GM21619 (cell line): ENCODE data around the gene LRRFIP1.

Experiments used
- ATAC-seq: cut with Tn5 transposase; IDR thresholded peaks from one replicate; pipeline ENCODE4 v1.9.1; 2021; ENCODE audit not compliant: unreplicated experiment

Gene LRRFIP1

DNA sequence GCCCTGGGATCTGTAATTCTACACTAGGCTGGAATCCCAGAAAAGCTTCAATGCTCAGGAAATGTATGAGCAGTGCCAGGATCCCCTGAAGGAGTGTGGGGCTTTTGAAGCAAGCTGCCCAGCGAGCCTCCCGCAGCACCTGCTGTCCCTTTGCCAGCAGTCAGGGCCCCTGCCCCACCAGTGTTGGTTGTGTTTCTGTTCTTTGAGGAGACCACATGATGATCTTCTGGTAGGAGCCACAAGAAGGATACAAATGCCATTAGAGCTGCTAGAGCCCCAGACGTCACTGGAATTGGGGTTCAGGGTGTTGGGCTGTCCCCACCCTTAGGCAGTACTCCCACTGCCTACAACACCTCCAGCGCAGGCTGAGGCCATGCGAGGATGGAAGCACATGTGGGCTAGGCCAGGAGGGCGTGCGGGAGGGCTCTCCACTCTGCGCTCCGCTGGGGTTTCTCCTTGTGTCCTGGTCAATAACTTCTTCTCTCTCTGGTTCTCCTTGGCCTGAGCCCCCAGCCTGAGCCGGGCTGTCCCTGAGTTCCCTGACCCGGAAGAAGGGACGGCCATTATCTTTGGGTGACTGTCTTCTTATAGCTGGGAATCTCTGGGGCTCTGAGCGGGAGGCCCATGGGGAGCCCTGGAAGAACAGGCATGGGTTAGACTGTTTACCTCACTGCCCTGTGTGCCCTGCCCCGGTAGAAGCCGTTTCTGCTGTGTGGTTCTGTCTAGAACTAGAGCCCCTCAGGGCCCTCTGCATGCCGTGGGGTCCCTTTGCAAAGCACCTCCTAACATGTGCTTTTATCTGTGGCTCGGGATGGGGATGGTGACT is 73.9 kb downstream of the LRRFIP1 start:
- ATAC-seq, result no peak

DNA sequence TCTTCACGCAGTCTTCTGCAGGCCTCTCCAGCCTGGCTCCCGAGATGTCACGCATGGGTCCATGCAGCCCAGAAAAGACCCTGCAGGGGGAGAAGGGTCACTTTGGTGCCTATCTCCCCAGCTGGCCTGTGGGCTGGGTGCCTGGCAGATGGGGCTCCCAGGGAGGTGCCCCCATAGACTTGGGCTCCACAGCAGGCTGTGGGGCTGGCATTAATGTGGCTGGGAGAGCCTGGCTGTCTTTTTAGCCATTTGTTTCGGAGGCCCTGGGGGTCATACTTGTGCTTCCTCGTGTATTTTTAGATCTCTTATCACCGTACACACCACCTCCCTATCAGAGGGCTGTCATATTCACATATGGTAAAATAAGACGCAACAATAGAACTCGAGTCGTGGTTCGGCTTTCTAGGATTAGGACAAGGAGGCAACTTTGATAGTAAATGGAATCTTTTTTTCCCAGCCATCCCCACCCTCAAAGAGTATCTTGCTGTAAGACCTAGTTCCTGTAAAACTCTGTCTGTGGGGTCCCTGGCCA is 74.5 kb downstream of the LRRFIP1 start:
- ATAC-seq, result no peak

DNA sequence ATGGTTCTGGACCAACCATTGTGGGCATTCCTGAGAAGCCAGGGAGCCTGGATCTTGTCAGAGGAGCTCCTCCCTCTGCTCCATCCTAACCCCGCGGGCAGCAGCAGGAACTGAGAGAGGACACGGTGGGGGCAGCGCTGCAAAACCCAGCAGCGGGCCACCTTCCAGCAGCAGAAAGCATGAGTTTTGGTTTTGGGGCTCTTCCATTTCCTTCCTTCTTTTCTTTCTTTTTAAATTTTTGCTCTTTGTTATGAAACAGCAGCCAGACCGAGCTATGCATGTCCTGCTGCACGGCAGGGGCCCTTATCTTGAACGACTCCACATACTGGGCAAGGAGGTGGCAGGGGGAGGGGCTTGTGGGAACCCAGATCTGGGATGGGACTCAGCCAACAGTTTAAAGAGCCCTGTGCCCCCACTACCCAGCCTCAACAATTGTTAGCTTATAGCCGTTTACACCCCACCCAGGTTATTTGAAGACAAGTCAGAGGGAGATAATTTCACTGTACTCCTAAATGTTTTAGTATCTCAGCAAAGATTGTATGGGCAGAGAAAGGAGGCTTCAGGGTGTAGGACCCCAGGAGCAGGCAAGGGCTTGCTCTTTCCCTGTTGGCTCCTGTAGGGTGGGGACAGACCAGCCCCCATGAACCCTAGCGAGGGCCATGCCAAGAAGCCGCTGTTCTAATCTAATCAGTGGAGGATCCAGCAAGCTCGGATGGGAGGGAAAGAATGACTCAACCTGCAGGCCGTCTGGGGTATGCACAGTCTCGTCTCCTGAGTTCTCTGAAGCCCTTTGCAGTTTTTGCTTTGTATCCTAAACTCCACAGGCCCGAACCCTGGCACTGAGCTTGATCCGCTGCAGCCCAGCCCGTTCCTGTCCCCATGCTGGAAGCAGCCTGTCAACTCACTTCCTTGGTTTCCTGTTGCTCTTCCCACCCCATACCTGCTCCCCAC is 75.3 kb downstream of the LRRFIP1 start:
- no peak for ATAC-seq

DNA sequence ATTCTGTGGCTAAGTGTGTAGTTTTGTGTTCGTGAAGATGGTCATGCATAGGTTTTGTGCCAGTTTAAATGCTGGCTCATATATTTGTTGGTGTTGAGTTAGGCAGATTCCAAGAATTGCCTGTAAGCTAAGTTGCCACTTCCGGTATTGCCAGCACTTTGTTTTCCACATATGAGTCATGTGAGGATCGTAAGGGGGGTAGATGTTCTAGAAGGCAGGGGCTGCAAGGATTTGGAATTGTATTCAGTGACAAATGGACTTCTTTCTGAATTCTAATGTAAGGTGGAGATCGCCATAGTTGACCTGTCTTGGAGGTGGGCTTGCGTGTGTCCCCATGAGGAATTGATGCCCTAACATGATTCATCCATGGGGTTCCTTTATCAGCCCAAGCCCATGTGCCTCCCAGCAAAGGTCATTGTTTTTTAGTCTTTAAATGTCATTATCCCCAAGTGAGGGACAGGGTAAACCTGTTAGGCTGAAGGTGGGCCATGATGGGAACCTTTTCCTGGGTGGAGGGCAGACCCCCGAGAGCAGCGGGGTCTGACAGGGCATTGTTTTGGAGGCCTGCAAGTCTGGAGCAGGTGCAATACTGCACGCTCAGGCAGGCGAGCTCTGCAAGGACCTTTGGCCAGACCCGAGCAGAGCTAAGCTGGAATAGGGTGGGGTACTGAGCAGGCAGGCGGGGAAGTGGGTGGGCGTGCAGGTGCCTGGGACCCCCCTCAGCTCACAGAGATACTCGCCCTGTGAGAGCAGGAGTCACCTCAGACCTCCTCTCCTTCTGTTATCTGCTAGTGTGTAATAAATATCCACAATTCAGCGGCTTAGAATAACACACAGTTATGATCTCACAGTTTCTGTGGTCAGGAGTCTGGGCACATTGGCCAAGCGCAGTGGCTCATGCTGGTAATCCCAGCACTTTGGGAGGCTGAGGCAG is 77.4 kb downstream of the LRRFIP1 start:
- ATAC-seq, result no peak

DNA sequence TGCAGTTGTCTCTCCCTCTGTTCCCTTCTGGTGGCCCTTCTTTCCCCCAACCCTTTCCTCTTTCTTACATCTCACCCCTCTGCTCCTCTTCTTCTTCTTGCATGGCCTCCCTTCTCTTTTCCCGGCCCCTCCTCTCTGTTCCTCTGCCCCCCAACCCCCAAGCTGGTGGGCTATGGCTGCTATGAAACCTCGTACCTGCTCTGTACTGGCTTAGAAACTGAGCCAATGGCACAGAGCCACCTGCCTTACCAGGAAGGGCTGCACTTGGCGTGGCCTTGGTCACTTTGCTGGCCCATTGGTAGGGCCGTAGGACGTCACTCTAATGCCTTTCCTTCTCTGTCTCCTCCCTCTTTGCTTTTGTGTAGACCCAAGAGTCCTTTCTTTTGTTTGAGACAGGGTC is 78.9 kb downstream of the LRRFIP1 start:
- ATAC-seq, result no peak

DNA sequence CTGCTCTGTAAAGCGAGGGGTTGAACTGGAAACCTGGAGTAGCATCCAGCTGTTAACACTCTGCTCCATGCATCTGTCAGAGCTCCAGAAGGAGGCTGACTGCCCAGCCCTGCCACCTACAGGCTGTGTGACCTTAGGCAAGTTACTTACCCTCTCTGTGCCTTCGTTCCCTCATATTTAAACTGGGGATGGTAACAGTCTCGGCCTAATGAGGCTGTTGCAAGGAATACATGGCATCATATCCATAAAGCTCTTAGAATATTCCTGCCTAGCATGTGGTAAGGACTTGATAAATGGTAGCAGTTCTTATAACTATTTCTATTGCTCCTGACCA is 80.6 kb downstream of the LRRFIP1 start:
- ATAC-seq, result no peak

DNA sequence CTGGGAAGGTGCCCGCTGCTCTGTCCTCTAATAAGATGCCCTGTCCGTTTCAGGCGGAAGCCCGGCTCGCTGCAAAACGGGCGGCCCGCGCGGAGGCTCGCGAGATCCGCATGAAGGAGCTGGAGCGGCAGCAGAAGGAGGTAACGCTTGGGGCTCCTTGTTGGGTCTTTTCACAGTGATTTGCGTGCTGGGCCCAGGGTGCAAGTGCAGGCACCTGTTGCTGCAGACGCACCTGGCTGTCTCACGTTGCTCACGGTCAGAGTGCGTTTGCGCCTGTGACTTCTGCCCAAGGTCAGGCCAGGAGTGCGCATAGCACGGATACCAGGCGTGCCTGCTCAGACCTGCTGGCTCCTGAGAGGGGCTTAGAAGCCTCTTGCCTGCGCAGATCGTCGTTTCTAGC is 81.1 kb downstream of the LRRFIP1 start:
- ATAC-seq, result no peak

DNA sequence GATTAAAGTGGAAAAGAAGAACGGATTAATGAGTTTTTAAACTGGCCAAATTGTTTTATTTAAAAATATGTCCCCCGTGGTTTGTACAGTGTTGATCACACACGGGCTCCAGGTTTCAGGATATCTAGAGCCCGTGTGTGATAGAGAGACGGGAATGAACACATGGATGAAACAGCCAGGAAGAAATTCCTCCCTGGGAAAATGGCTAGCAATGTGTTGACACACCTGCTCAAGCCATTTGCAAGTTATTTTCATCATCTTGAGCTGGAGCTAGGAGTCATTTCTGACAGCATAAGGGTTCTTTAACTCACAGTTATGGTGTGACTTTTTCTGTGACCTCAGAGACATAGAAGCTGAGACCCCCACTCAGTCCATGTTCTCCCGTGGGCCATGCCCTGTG is 81.6 kb downstream of the LRRFIP1 start:
- no peak for ATAC-seq

DNA sequence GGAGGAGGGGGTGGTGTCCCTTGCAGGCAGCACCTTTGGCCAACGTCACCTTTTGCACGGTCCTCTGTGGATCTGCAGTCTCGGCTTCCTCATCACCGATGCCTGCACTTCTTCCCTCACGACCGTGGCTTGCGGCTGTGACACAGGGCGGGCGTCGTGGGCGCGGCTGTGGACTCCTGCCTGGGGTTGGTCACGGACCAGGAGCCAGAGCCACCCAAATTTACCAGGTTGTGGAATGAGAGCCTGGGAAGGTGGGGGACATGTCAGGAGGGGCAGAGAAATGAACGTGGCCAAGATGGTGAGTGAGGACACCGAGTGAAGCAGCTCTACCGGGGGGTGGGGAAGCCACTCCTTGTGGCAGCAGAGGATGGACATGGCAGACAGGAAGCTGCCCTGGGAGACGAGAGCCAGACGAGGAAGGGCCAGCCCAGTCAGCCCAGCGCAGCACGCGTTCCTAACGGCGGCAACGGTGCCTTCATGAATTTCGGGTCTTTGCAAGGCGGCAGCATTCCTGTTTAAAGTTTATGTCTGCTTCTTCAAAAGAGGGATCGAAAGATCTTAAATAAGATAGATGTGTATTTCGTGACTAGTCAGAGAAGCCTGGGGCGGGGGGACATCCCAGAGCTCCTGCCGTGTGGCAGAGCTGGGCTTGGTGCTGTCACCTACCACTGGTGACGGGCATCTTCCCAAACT is 84.2 kb downstream of the LRRFIP1 start:
- no peak for ATAC-seq

DNA sequence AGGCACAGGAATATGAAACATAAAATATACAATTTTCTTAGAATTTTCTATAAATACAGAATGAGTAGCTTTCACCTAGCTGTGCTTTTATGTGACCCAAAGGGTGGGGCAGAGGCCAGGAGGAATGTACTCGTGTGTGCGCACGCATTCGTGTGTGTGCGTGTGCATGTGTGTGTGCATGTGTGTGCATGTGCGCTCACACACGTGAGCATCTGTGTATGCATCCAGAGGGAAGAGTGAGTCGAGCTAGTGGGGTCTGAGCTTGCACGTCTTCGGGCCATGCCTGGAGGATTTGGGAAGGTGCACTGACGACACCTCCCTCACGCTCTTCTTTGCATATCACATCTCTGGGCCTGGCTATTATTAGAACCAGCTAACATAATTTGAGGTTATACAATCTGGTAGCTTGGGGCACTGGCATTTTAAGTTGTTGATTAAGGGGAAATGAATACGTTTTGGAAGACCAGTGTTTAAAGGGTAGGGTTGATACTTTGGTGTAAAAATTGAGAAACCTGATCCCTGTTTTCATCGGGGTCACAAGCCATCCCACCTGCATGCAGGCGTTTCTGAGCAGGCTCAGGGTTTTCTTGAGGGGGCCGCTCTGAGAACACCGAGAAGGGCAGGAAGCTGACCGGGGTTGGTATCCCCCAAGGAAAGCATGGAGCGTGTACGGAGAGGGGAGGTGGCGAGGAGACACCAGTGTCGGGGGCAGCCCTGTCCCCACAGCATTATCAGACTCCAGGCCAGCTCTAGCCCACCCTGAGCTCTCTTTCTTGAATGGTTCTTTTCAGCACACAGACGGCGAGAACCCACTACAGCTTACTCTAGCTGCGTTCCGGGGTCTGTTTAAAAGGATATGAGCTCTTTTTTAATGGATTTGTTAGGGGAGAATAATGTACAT is 85.3 kb downstream of the LRRFIP1 start:
- ATAC-seq, result no peak

DNA sequence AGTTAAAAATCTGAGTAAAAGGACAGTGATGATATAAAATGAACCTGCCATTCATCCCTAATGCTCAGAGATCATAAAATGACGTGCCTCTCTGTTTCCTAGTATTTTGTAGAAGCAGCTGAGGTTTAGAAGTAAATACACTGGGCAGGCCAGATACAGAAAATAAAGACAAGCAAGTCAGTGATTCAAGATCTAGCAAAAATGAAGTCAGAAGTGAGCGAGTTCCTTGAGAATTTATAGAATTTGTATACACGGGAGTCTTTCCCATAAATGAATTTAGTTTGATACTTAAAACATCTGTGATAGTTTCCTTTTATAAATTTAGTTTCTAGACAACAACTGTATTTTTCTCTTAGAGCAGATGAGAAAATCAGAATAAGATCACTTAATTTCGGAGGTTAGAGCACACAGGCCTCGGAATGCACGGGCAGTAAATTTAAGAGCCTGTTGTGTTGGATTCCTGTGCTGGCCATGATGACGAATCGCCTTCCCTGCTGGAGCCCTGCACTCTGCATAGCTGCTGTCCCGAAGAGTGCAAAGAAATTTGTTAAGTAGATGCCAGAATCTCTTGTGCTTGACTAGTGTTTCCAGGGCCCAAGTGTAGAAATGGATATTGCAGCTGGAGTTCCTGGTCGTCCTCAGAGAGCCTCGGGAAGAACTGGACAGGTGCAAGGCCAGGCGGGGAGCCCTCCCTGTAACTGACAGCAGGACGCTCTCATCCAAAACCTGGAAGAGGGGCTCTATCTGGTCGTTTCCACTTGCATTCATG is 87.5 kb downstream of the LRRFIP1 start:
- no peak for ATAC-seq

DNA sequence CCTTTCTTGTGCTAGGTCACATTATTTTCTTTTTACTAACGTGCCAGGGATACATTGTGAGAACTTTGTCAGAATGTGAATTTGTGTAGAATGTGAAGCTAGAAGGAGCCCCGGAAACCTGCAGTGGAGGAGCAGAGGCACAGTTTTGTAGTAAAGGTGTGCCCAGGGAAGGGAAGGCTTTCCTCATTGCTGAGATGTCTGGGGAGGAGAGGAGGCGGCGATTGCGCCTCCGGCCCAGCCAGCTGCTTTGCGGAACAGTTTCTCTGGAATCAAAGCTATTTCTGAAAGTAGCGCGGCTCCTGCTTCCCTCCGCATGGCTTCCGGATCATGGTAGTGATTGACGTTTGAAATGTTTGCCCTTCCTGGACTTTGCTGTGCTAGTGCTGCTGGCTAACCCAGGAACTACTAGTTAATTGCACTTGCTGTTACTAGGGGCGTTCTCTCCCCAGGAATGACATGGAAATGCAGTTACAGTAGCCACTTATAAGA is 88.1 kb downstream of the LRRFIP1 start:
- ATAC-seq, result no peak

DNA sequence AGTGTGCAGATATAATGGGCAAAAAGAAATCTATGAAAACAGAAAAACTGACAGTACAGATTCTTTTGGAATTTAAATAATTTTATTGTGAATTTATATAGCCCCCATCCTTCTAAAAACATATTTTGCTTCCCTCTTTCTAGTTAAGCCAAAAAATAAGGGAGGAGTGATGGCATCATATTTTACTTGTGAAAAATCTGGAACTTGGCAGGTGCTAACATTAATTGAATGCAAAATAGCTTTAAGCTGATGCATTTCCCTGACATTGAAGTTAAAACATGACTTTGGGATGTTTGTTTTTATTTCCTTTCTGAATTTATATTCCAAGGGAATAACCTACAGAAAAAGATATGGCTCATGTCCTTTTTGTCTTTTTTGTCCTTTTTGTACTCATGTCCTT is 88.6 kb downstream of the LRRFIP1 start:
- ATAC-seq, result no peak

DNA sequence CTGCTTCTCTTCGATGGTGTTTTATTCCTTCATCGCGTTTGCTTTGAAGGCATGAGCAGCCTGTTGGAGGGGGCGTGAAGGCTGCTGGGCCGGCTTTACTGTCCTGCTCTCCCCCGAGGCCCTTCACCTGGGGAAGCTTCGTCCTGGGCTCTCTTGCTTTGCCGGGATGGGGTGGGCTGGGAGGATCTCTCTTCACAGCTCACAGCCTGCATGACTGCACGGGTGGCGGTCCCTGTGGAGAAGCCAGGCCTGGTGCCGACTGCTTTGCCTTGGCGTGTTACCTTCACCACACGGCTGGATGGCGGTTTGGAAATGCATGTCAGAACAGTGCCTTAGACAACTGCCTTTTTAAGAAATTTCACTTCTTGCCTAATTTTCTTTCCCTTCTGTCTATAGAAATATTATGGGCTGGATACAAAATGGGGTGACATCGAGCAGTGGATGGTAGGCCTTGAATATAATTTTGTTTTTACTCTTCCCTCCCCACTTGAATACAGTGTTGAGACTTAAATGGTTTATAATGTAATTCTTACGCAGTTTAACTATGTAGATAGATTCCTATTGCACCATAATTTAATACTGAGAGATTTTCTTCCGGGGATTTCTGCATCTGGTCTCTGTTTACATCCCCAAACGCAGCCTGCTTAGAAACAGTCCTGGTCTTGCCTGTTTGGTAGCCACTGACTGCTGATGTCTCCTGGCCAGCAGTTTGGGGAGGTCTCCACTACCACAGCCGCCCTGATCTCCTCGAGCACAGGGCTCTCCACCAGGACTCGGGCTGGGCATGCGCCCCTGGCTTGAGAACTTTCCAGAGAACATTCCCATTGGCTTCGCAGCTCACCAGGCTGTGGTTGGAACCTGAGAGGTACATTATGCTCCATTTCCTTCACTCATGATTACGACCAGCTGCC is 90.2 kb downstream of the LRRFIP1 start:
- ATAC-seq, result no peak

DNA sequence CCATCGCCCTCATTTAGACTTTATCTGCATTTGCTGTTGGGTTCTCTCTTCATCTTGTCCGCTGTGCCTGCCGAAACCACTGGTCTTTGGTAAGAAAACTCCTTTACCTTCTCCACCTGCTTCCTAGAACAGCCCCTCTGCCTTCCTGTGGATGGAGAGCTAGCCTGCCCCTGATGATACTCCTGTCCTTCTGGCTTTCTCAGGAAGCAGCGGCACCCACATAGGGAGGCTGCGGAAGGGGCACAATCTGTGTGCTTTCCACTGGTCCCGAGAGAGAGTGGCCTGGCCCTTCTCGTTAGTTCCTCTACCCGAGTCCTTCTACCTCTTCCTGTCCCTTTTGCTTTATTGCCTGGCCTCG is 90.9 kb downstream of the LRRFIP1 start:
- ATAC-seq, result no peak

DNA sequence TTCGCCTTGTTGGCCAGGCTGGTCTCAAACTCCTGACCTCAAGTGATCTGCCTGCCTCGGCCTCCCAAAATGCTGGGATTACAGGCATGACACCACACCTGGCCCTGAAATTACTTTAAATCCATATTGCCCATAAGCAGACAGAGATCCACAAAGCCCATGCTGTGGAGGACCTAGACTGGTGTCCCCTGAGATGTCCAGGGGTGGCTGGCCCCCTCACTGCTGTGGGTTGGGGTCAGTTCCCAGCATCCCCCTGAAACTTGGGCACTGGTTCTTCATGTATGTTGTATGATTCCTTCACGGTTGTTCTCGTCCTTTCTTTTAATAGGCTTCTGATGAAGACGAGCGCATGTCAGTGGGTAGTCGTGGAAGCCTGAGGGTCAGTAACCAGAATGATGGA is 93.1 kb downstream of the LRRFIP1 start:
- no peak for ATAC-seq

DNA sequence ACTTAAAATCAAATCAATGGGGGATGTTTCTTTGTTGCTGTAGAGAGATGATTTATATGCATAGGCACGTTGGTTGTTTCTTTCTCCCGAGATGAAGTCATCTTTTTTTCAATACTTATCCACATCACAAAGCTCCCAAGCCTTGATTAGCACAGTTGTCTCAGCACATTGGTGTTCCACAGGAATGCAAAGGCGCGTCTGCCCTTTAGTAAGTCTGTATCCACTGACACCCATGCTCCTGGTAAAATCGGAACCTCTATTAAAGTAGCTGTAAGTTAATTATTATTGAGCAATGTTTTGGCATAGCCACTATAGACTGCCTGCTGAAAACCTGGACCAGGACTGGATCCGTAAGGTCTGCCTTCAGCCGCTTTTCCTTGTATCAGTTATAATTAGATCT is 93.6 kb downstream of the LRRFIP1 start:
- no peak for ATAC-seq
